Tibial nerve (tissue), 4 donors: ENCODE data around the gene FBXW7. TPM values are rescaled to one million over a fixed set of nuclear protein-coding genes. Genes with fewer than 3 reads are reported as not detected.

Experiments used
- DNase-seq, 2 donors: peaks; one replicate each; pipeline ENCODE4 v3.0.0-alpha.2; 2019; ENCODE audit warnings: low spot score in 2 of 2
- H3K27ac ChIP-seq, 4 donors: fragments of 200-600 bp; sonication (generic) in 3 of 4; one replicate each; pipeline ENCODE4 v1.5.1; 2017 to 2019; ENCODE audit warnings: mild to moderate bottlenecking in 1 of 4
- H3K27me3 ChIP-seq, 2 donors: fragments of 200-600 bp; sonication (generic) in 1 of 2; one replicate each; pipeline versions ENCODE4 v1.5.1 to v1.6.0; 2017 to 2019
- H3K36me3 ChIP-seq, 3 donors: fragments of 200-600 bp; sonication (generic); one replicate each; pipeline ENCODE4 v1.5.1; 2018 to 2019
- H3K4me1 ChIP-seq, 4 donors: fragments of 200-600 bp; sonication (generic) in 3 of 4; one replicate each; pipeline ENCODE4 v1.5.1; 2017 to 2019
- H3K4me3 ChIP-seq, 4 donors: fragments of 200-600 bp; sonication (generic) in 3 of 4; one replicate each; pipeline ENCODE4 v1.5.1; 2017 to 2019; ENCODE audit warnings: mild to moderate bottlenecking in 1 of 4, moderate library complexity in 1 of 4
- H3K9me3 ChIP-seq, 4 donors: fragments of 200-600 bp; sonication (generic) in 3 of 4; one replicate each; pipeline ENCODE4 v1.5.1; 2017 to 2019
- EP300 ChIP-seq, 2 donors: sonication (generic); formaldehyde crosslinking; IDR thresholded peaks; one replicate each; pipeline ENCODE4 v1.6.1; 2017; ENCODE audit warnings: antibody characterized with exemption in 2 of 2, mild to moderate bottlenecking in 1 of 2
- POLR2A ChIP-seq, 2 donors: fragments of 450-650 bp; IDR thresholded peaks; one replicate each; pipeline ENCODE4 v1.6.1; 2017; ENCODE audit warnings: antibody characterized with exemption in 2 of 2, mild to moderate bottlenecking in 2 of 2, moderate library complexity in 2 of 2
- WGBS, 2 donors: methylation state at CpG; one replicate each; pipeline ENCODE4 v1.1.5; 2018; 5-methylcytosine and 5-hydroxymethylcytosine counted together
- total RNA-seq, 4 donors: library from RNA; depleted of rRNA; stranded (reverse); fragments of >200 nt; gene quantifications; one replicate each; pipeline ENCODE4 v1.1.0, GENCODE V29; 2016
- TF ChIP-seq, protein P1 (sequence below), 5 experiments: fragments of 200-600 bp in 3 of 5; fragments of 450-650 bp in 2 of 5; sonication (generic) in 3 of 5; IDR thresholded peaks; one replicate each; pipeline ENCODE4 v1.5.1; 2016 to 2019; ENCODE audit warnings: antibody characterized with exemption in 5 of 5, mild to moderate bottlenecking in 3 of 5, moderate library complexity in 2 of 5

The FBXW7 gene
- total RNA-seq, 4 donors from 2014 or later = 40.8 to 85.7 (median 62.1) TPM

DNA sequence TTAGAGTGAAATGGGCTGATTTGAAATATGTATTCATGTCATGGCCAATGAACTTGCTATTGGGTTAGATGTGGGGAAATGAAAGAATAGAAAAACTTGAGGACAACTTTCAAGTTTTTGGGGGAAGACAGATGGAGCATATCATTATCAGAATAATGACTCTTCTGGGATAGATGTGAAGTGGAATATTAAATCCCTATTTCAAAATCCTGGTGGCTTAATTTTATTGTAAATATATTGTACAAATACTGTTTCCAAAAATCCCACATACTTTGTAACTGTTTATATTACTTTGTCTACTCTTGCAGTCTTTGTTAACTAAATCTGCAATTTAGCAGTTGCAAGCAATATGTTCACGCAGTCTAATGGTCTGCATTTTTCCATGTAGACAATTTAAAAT is 35.9 kb upstream of the FBXW7 start:
- TF ChIP-seq, protein P1, sequence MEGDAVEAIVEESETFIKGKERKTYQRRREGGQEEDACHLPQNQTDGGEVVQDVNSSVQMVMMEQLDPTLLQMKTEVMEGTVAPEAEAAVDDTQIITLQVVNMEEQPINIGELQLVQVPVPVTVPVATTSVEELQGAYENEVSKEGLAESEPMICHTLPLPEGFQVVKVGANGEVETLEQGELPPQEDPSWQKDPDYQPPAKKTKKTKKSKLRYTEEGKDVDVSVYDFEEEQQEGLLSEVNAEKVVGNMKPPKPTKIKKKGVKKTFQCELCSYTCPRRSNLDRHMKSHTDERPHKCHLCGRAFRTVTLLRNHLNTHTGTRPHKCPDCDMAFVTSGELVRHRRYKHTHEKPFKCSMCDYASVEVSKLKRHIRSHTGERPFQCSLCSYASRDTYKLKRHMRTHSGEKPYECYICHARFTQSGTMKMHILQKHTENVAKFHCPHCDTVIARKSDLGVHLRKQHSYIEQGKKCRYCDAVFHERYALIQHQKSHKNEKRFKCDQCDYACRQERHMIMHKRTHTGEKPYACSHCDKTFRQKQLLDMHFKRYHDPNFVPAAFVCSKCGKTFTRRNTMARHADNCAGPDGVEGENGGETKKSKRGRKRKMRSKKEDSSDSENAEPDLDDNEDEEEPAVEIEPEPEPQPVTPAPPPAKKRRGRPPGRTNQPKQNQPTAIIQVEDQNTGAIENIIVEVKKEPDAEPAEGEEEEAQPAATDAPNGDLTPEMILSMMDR (IDR thresholded peaks at IDR 0.05) = no peak
- TF ChIP-seq EP300 (IDR thresholded peaks at IDR 0.05) = no peak
- no peak for TF ChIP-seq POLR2A (IDR thresholded peaks at IDR 0.05)
- no peaks in the 10 kb centered on the region for H3K9me3 ChIP-seq
- H3K27ac ChIP-seq = no peak overlapping the region
- H3K4me1 ChIP-seq = no peaks in the 10 kb centered on the region
- H3K36me3 ChIP-seq = no peaks in the 10 kb centered on the region
- no peak overlapping the region for H3K4me3 ChIP-seq
- DNase-seq = no peak
- H3K27me3 ChIP-seq = no peaks in the 10 kb centered on the region
- WGBS, 2 donors = 93% methylated on average over 1 of the region's 1 CpG

DNA sequence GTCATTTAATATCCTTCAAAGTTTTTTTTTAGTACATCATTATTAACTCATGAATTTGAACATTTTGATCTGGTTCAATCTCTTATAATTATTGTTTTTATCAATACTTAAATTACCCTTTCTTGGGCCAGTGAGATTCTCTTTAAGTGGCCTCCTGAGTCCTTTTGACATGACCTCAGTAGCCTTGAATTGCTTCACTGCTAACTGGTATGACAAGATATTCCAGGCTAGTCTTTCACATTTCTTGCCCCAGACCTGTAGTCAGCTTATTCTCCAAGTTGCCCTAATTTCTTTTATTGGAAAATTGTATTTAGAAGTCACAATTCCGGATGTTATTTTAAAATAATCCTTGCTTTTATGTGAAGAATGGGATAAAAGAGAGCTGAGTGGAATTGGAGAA is 35.4 kb upstream of the FBXW7 start:
- Histone ChIP-seq H3K27ac (no peak overlapping the region), H3K4me1 (no peaks in the 10 kb centered on the region), H3K9me3 (no peaks in the 10 kb centered on the region), H3K36me3 (no peaks in the 10 kb centered on the region), H3K27me3 (no peaks in the 10 kb centered on the region), H3K4me3 (no peak overlapping the region)
- TF ChIP-seq, protein P1 (IDR thresholded peaks at IDR 0.05) = no peak
- TF ChIP-seq EP300 (IDR thresholded peaks at IDR 0.05) (no peak), POLR2A (IDR thresholded peaks at IDR 0.05) (no peak)
- 87 to 90% methylated on average over 1 of the region's 1 CpG for WGBS, 2 donors
- DNase-seq = no peak

DNA sequence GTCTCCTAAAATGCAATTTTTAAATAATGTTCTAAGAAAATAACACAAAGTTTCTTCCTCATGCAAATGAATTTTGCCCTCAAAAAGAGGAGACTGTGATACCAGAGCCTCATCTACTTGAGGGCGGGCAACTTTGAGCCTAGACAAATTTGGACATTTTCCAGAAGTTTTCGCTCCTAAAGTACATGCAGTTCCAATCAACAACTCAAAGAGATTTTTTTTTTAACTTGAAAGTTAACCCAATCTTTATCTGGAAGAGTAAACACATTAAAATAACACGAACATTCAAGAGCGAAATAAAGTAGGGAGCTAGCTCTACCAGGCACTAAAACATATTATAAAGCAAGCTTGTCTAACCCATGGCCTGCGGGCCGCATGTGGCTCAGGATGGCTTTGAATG is 29.4 kb upstream of the FBXW7 start:
- no peaks in the 10 kb centered on the region for H3K4me1 ChIP-seq
- no peak overlapping the region for H3K4me3 ChIP-seq
- 76 to 80% methylated on average over 6 of the region's 6 CpGs for WGBS, 2 donors
- no peaks in the 10 kb centered on the region for H3K36me3 ChIP-seq
- H3K27ac ChIP-seq = no peak overlapping the region
- DNase-seq = no peak
- no peaks in the 10 kb centered on the region for H3K27me3 ChIP-seq
- H3K9me3 ChIP-seq = no peaks in the 10 kb centered on the region
- no peak for TF ChIP-seq EP300 (IDR thresholded peaks at IDR 0.05)
- TF ChIP-seq POLR2A (IDR thresholded peaks at IDR 0.05) = no peak
- TF ChIP-seq, protein P1 (IDR thresholded peaks at IDR 0.05) = no peak

DNA sequence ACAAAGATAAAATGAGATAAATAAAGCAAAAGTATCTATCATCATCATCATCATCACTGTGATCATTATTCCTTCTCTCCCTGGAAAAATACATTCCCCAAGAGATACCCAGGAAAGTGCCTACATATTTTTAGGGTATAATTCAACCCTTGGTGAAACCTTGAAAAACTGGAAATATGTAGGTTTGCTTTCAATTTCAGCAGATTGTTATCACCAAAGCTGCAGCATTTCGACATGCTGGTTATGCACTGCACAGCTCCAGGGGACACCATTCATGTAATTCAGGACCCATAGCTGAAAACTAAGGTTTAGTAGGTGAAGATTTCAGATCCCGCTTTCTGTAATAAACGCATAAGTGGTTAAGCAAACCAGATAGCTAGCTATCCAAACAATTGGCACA is 28.4 kb upstream of the FBXW7 start:
- Histone ChIP-seq H3K36me3 (no peaks in the 10 kb centered on the region), H3K27ac (no peak overlapping the region), H3K4me1 (no peaks in the 10 kb centered on the region), H3K4me3 (no peak overlapping the region), H3K27me3 (no peaks in the 10 kb centered on the region), H3K9me3 (no peaks in the 10 kb centered on the region)
- TF ChIP-seq, protein P1 (IDR thresholded peaks at IDR 0.05) = no peak
- WGBS, 2 donors = 92 to 93% methylated on average over 3 of the region's 3 CpGs
- DNase-seq = no peak

DNA sequence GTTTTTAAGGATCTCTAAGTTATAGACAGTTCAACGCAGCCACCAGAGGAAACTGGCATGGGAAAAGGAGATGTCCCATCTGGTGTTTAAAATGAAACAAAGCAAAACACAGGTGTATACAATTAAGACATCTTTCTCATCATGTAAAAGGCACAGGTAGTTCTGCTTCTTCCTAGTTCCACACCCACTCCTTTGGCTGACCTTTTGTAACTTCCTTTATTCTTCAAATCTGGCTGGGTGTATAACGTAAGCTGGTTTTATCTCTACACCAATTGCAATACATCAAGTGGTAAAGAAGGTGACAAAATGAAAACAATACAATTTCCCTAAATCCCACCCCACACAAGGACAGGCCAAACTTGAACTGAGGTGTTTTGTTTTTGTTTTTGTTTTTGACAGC is 27.3 kb upstream of the FBXW7 start:
- Histone ChIP-seq H3K27me3 (no peaks in the 10 kb centered on the region), H3K27ac (no peak overlapping the region), H3K4me1 (no peaks in the 10 kb centered on the region), H3K9me3 (no peaks in the 10 kb centered on the region), H3K36me3 (no peaks in the 10 kb centered on the region), H3K4me3 (no peak overlapping the region)
- DNase-seq = no peak
- 82 to 83% methylated on average over 2 of the region's 2 CpGs for WGBS, 2 donors
- TF ChIP-seq EP300 (IDR thresholded peaks at IDR 0.05) (no peak), POLR2A (IDR thresholded peaks at IDR 0.05) (no peak)
- TF ChIP-seq, protein P1 (IDR thresholded peaks at IDR 0.05) = no peak
